Glutamatergic neuron (in vitro differentiated cells): ENCODE data around the gene TNFRSF8. TPM values are rescaled to one million over a fixed set of nuclear protein-coding genes. Genes with fewer than 3 reads are reported as not detected.

Experiments
- DNase-seq: peaks from one replicate; pipeline ENCODE4 v3.0.0; 2022
- H3K27ac Mint-ChIP-seq: one replicate; pipeline ENCODE4 v1.8.0; 2020; ENCODE audit warnings: mild to moderate bottlenecking, mixed read lengths, inconsistent platforms; ENCODE audit not compliant: unreplicated experiment
- H3K27me3 Mint-ChIP-seq: one replicate; pipeline ENCODE4 v1.8.0; 2020; ENCODE audit warnings: mild to moderate bottlenecking, moderate library complexity, mixed read lengths, inconsistent platforms; ENCODE audit not compliant: unreplicated experiment
- H3K36me3 Mint-ChIP-seq: one replicate; pipeline ENCODE4 v1.8.0; 2020; ENCODE audit warnings: mild to moderate bottlenecking, mixed read lengths, inconsistent platforms; ENCODE audit not compliant: unreplicated experiment
- H3K4me1 Mint-ChIP-seq: one replicate; pipeline ENCODE4 v1.8.0; 2020; ENCODE audit warnings: mild to moderate bottlenecking, low read depth, mixed read lengths, inconsistent platforms; ENCODE audit not compliant: unreplicated experiment
- H3K4me3 Mint-ChIP-seq: one replicate; pipeline ENCODE4 v1.8.0; 2020; ENCODE audit warnings: mild to moderate bottlenecking, mixed read lengths, inconsistent platforms; ENCODE audit not compliant: unreplicated experiment
- H3K9me3 Mint-ChIP-seq: one replicate; pipeline ENCODE4 v1.8.0; 2020; ENCODE audit warnings: mild to moderate bottlenecking, moderate library complexity, mixed read lengths, inconsistent platforms; ENCODE audit not compliant: unreplicated experiment
- total RNA-seq: library from RNA; stranded (reverse); fragmentation: NEBNext Ultra II Directional; extraction: Animal tissue kit (Norgen Biotek cat#: 25700); gene quantifications from one replicate; pipeline ENCODE4 v1.2.1, GENCODE V29; 2021; ENCODE audit not compliant: unreplicated experiment
- TF ChIP-seq, protein P1 (sequence below): fragments of 200-600 bp; sonication (generic); IDR thresholded peaks from one replicate; pipeline ENCODE4 v1.5.0; 2021; ENCODE audit not compliant: partially characterized antibody, unreplicated experiment

Gene TNFRSF8
- total RNA-seq, 1 donor from 2014 or later = not detected

- TF ChIP-seq, protein P1, sequence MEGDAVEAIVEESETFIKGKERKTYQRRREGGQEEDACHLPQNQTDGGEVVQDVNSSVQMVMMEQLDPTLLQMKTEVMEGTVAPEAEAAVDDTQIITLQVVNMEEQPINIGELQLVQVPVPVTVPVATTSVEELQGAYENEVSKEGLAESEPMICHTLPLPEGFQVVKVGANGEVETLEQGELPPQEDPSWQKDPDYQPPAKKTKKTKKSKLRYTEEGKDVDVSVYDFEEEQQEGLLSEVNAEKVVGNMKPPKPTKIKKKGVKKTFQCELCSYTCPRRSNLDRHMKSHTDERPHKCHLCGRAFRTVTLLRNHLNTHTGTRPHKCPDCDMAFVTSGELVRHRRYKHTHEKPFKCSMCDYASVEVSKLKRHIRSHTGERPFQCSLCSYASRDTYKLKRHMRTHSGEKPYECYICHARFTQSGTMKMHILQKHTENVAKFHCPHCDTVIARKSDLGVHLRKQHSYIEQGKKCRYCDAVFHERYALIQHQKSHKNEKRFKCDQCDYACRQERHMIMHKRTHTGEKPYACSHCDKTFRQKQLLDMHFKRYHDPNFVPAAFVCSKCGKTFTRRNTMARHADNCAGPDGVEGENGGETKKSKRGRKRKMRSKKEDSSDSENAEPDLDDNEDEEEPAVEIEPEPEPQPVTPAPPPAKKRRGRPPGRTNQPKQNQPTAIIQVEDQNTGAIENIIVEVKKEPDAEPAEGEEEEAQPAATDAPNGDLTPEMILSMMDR = no peak
Observed at GRCh38 chr1:12075195-12076114, 12.4 kb downstream of the TNFRSF8 start.

DNA sequence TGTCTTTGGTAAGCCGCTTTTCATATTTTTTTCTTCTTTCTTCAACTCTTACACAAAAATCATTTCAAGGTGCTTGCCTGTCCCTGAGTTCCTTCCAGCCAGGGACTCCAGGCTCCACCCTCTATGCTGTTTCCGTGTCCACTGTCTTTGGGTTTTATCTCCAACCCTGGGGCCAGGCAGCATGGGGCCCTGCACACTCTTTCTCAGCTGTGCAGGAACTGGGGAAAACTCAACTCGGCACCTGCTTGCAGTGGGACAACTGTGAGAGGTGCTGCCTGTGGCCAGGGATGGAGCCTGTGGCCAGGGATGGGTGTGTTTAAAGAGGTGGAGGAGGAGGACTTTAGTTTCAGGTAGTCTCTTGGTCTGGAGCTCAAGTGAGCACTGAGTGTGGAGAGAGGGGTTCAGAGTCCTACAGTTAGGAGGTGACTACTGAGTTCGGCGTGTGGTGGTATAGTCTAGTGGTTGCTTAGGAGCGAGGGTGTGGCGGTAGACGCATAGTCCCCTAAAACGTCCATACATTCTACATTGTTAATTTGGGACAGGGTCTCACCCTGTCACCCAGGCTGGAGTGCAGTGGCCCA lies 13.4 kb downstream of the TNFRSF8 start:
- peaks cover 12% of the 10 kb centered on the region for H3K36me3 Mint-ChIP-seq
- H3K4me3 Mint-ChIP-seq = no peak overlapping the region
- TF ChIP-seq, protein P1 = no peak
- H3K4me1 Mint-ChIP-seq = no peaks in the 10 kb centered on the region
- peaks cover 6% of the 10 kb centered on the region for H3K9me3 Mint-ChIP-seq
- no peak overlapping the region for H3K27ac Mint-ChIP-seq
- H3K27me3 Mint-ChIP-seq = peaks cover 4% of the 10 kb centered on the region
- DNase-seq = no peak

More at GRCh38 chr1:12075195-12076114, 12.4 kb downstream of the TNFRSF8 start:
- Mint-ChIP-seq H3K36me3 (peaks cover 12% of the 10 kb centered on the region), H3K27ac (no peak overlapping the region), H3K9me3 (peaks cover 6% of the 10 kb centered on the region), H3K4me1 (no peaks in the 10 kb centered on the region), H3K27me3 (peaks cover 5% of the 10 kb centered on the region), H3K4me3 (no peak overlapping the region)
- DNase-seq = no peak

GRCh38 chr1:12078575-12078937 lies 15.5 kb downstream of the TNFRSF8 start:
- Mint-ChIP-seq H3K4me1 (no peaks in the 10 kb centered on the region), H3K27ac (no peak overlapping the region), H3K4me3 (no peak overlapping the region), H3K27me3 (peaks cover 6% of the 10 kb centered on the region), H3K9me3 (peaks cover 8% of the 10 kb centered on the region), H3K36me3 (peaks cover 14% of the 10 kb centered on the region)
- TF ChIP-seq, protein P1 = no peak
- DNase-seq = no peak

DNA sequence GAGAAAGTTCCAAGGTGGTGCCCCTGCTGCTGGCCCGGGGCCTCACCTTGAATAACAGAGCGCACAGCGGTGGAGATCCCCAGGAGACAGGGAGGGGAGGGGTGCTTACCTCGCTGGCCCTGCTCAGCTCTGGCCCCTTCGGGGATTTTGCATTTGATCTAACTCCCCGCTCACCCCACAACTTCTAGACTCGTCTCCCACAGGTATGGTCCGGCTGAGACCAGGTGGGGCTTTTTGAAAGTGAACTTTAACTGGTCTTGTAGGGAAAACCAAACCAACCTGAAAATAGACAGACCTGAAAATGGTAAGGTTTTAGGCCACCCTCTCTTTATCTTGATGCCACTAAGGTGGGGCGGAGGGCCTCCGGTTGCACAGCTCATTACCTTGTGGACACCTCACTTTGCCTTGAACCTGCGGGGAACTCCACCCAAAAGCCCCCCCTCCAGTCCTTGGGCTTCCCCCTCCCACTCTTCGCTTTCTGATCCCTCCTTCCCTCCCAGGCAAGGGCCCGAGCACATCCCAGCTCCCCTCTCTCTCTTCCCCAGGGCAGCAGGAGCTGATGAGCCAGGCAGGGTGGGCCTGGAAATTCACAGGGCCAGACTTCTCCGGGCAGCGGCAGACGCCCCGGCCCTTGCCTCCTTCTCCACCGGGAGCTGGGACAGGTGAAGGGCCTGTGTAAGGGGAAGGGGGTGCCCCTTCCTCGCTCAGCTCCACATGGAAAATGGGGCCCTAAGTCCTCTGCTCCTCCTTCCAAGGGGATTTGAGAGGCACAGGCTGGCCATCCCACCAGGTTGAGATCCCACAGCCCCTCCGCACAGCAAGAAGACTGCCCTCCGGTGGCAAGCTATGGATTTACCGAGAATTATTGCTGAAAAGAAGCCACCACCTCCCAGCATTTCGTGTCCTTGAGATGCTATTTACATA lies 16.1 kb downstream of the TNFRSF8 start:
- peaks cover 5% of the 10 kb centered on the region for H3K9me3 Mint-ChIP-seq
- TF ChIP-seq, protein P1 = peak; percentile 73
- H3K4me1 Mint-ChIP-seq = no peaks in the 10 kb centered on the region
- H3K4me3 Mint-ChIP-seq = no peak overlapping the region
- peaks cover 19% of the 10 kb centered on the region for H3K36me3 Mint-ChIP-seq
- peak; percentile 77 for DNase-seq
- H3K27ac Mint-ChIP-seq = no peak overlapping the region
- H3K27me3 Mint-ChIP-seq = peaks cover 6% of the 10 kb centered on the region
